Activated CD4-positive, alpha-beta T cell treated with anti-CD3 and anti-CD28 coated beads, Interleukin-2, amount 10 ng/mL, durations not matched to agents 7 days and 5 days (primary cell): Measurements from ENCODE around the gene CORO7. TPM values are rescaled to one million over a fixed set of nuclear protein-coding genes. Genes with fewer than 3 reads are reported as not detected.
A peak's percentile ranks its signal among the peaks of the same experiment; 100 is the strongest.

Source experiments
- CTCF ChIA-PET: fragments of 350-600 bp; sonication (Branson Sonifier 250); formaldehyde crosslinking; loops from one replicate; lab custom pipeline; 2021; ENCODE audit warnings: antibody characterized with exemption; lab: Charles Lee
- POLR2A ChIA-PET: fragments of 350-600 bp; sonication (Branson Sonifier 250); formaldehyde crosslinking; loops from one replicate; lab custom pipeline; 2021; ENCODE audit warnings: antibody characterized with exemption; lab: Charles Lee
- DNase-seq: peaks from one replicate; pipeline ENCODE4 v3.0.0-alpha.2; 2020
- H3K27ac Mint-ChIP-seq: one replicate; pipeline ENCODE4 v1.8.0; 2021; ENCODE audit warnings: mild to moderate bottlenecking, moderate library complexity, mixed read lengths
- H3K27me3 Mint-ChIP-seq: one replicate; pipeline ENCODE4 v1.8.0; 2021; ENCODE audit warnings: mixed read lengths
- H3K36me3 Mint-ChIP-seq: one replicate; pipeline ENCODE4 v1.8.0; 2021; ENCODE audit warnings: low read depth, mixed read lengths
- H3K4me1 Mint-ChIP-seq: one replicate; pipeline ENCODE4 v1.8.0; 2021; ENCODE audit warnings: mixed read lengths
- H3K4me3 Mint-ChIP-seq: one replicate; pipeline ENCODE4 v1.8.0; 2021; ENCODE audit warnings: mild to moderate bottlenecking, moderate library complexity, mixed read lengths
- H3K9me3 Mint-ChIP-seq: one replicate; pipeline ENCODE4 v1.8.0; 2021; ENCODE audit warnings: mixed read lengths
- total RNA-seq, 2 experiments: library from RNA; stranded (reverse); gene quantifications; one replicate each; pipeline ENCODE4 v1.2.3, GENCODE V29; 2021

Gene CORO7
- total RNA-seq, 2 experiments from 2014 or later = 196 to 211 TPM

- DNase-seq = no peak
- H3K4me3 Mint-ChIP-seq = no peak overlapping the region
- no peaks in the 10 kb centered on the region for H3K9me3 Mint-ChIP-seq
- peak overlapping the region; percentile 25 for H3K27ac Mint-ChIP-seq
- H3K36me3 Mint-ChIP-seq = peaks cover 16% of the 10 kb centered on the region
- ChIA-PET POLR2A (no interaction called here), CTCF (interaction anchor here (2.1 kb wide), 1 partner anchor 17 kb away, joined by 8 read pairs; no protein-coding TSS in a partner anchor)
- no peaks in the 10 kb centered on the region for H3K27me3 Mint-ChIP-seq
- peaks cover 2% of the 10 kb centered on the region for H3K4me1 Mint-ChIP-seq
Measured at GRCh38 chr16:4385066-4385788, 31.2 kb downstream of the CORO7 start.

DNA sequence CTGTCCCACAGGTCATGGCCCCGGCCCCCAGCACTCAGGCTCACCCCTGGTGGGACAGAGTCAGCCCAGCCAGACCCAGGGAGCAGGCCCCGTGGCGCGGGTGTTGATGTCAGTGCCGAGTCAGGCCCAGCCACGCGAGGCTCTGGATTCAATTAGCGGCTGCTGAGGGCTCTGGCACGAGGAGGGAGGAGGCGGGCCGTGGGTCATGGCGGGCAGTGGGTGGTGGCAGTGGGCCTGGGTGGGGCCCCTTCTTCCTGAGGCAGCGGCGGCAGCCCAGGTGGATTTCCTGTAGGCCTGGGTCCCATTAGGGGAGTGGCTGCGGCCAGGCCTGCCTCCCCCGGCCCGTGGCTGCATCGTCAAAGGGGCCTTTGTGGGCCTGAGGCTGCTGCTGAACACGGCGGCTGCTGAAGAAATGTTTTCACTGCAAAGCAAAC, 31.9 kb downstream of the CORO7 start:
- Mint-ChIP-seq H3K4me3 (no peak overlapping the region), H3K36me3 (peaks cover 11% of the 10 kb centered on the region), H3K4me1 (peaks cover 2% of the 10 kb centered on the region), H3K27ac (no peak overlapping the region), H3K9me3 (no peaks in the 10 kb centered on the region), H3K27me3 (no peaks in the 10 kb centered on the region)
- ChIA-PET CTCF (no interaction called here), POLR2A (no interaction called here)
- DNase-seq = no peak

DNA sequence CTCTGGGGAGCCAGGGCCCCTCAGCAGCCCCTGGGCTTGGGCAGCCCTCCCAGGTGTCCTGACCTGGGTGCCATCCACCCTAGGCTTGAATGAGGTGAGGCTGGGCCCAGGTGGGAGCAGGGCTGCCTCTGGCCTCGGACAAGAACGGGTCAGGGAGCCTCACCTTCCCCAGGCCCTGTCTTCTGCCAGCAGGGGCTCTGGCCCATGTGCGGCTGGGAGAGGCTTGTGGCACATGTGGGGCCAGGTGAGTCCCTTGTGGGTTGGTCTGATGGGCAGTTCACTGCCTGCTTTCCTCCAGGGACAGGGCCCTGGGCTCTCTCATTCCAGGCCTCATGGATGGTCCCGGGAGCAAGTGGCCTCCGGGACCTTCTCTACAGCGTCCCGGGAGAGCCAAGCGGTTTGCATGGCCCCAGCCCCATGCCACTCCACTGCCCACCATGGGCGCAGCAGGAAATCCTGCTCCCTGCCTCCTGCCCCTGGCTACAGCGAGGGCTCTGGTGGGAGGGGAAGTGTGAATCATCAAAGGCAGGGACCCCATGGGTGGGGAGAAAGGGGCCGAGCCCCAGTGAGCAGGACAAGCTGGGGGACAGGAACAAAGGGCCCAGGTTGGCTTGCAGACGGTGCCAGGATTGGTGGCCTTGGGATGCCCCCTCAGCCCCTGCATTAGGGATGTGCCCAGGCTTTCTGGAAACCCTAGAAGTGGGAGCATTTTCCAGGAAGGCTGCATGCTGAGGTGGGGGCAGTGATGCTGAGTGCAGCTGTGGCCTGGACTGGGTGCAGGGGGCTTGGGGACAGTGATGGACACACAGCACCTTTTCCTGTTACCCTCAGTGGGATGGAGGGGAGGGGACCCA, 32.6 kb downstream of the CORO7 start:
- H3K27ac Mint-ChIP-seq = no peak overlapping the region
- no peaks in the 10 kb centered on the region for H3K9me3 Mint-ChIP-seq
- H3K36me3 Mint-ChIP-seq = peaks cover 11% of the 10 kb centered on the region
- H3K4me1 Mint-ChIP-seq = peaks cover 2% of the 10 kb centered on the region
- POLR2A ChIA-PET = no interaction called here
- H3K4me3 Mint-ChIP-seq = no peak overlapping the region
- H3K27me3 Mint-ChIP-seq = no peaks in the 10 kb centered on the region
- CTCF ChIA-PET = no interaction called here
- DNase-seq = no peak

DNA sequence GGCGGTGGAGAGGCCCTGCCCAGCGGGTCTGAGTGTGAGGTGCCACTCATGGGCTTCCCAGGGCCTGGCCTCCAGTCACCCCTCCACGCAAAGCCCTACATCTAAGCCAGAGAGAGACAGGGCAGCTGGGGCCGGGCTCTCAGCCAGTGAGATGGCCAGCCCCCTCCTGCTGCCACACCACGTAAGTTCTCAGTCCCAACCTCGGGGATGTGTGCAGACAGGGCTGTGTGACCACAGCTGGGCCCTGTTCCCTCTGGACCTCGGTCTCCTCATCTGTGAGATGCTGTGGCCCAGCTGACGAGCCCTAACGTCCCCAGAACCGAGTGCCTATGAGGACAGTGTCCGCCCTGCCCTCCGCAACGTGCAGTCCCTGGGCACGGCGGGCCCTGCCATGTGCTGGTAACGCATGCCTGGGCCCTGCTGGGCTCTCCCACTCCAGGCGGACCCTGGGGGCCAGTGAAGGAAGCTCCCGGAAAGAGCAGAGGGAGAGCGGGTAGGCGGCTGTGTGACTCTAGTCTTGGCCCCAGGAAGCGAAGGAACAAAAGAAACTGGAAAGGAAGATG, 33.5 kb downstream of the CORO7 start:
- POLR2A ChIA-PET = no interaction called here
- no peak overlapping the region for H3K27ac Mint-ChIP-seq

DNA sequence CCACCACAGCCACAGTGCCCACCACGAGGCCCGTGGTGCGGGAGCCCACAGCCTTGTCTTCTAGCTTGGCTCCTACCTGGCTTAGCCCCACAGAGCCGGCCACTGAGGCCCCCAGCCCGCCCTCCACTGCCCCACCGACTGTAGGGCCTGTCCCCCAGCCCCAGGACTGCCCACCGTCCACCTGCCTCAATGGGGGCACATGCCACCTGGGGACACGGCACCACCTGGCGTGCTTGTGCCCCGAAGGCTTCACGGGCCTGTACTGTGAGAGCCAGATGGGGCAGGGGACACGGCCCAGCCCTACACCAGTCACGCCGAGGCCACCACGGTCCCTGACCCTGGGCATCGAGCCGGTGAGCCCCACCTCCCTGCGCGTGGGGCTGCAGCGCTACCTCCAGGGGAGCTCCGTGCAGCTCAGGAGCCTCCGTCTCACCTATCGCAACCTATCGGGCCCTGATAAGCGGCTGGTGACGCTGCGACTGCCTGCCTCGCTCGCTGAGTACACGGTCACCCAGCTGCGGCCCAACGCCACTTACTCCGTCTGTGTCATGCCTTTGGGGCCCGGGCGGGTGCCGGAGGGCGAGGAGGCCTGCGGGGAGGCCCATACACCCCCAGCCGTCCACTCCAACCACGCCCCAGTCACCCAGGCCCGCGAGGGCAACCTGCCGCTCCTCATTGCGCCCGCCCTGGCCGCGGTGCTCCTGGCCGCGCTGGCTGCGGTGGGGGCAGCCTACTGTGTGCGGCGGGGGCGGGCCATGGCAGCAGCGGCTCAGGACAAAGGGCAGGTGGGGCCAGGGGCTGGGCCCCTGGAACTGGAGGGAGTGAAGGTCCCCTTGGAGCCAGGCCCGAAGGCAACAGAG, 34.2 kb downstream of the CORO7 start:
- no peak for DNase-seq
- ChIA-PET POLR2A (no interaction called here), CTCF (interaction anchor here (1.1 kb wide), 1 partner anchor 19 kb away, joined by 6 read pairs; no protein-coding TSS in a partner anchor)
- H3K4me1 Mint-ChIP-seq = peaks cover 2% of the 10 kb centered on the region
- peaks cover 9% of the 10 kb centered on the region for H3K36me3 Mint-ChIP-seq
- no peaks in the 10 kb centered on the region for H3K27me3 Mint-ChIP-seq
- H3K27ac Mint-ChIP-seq = no peak overlapping the region
- no peaks in the 10 kb centered on the region for H3K9me3 Mint-ChIP-seq
- no peak overlapping the region for H3K4me3 Mint-ChIP-seq

More for the DNA sequence above, 33.5 kb downstream of the CORO7 start:
- DNase-seq = no peak
- Mint-ChIP-seq H3K9me3 (no peaks in the 10 kb centered on the region), H3K36me3 (peaks cover 11% of the 10 kb centered on the region), H3K4me3 (no peak overlapping the region), H3K4me1 (peaks cover 2% of the 10 kb centered on the region), H3K27me3 (no peaks in the 10 kb centered on the region)
- CTCF ChIA-PET = no interaction called here

GRCh38 chr16:4381072-4381934, 35.1 kb downstream of the CORO7 start:
- POLR2A ChIA-PET = no interaction called here

GRCh38 chr16:4380119-4381063, 36.0 kb downstream of the CORO7 start:
- no peaks in the 10 kb centered on the region for H3K27me3 Mint-ChIP-seq
- no peaks in the 10 kb centered on the region for H3K9me3 Mint-ChIP-seq
- H3K4me3 Mint-ChIP-seq = no peak overlapping the region
- H3K27ac Mint-ChIP-seq = no peak overlapping the region
- ChIA-PET CTCF (interaction anchor here (0.7 to 1.3 kb wide), 3 partner anchors 9 to 472 kb away, joined by 3 to 6 read pairs (median 4); no protein-coding TSS in a partner anchor), POLR2A (no interaction called here)
- peaks cover 1% of the 10 kb centered on the region for H3K36me3 Mint-ChIP-seq
- DNase-seq = no peak
- peaks cover 1% of the 10 kb centered on the region for H3K4me1 Mint-ChIP-seq

More at GRCh38 chr16:4381072-4381934, 35.1 kb downstream of the CORO7 start:
- Mint-ChIP-seq H3K27me3 (no peaks in the 10 kb centered on the region), H3K36me3 (peaks cover 4% of the 10 kb centered on the region), H3K27ac (no peak overlapping the region), H3K4me3 (no peak overlapping the region), H3K4me1 (peaks cover 2% of the 10 kb centered on the region), H3K9me3 (no peaks in the 10 kb centered on the region)
- CTCF ChIA-PET = interaction anchor here (1.1 kb wide), 1 partner anchor 20 kb away, joined by 6 read pairs; no protein-coding TSS in a partner anchor
- no peak for DNase-seq

DNA sequence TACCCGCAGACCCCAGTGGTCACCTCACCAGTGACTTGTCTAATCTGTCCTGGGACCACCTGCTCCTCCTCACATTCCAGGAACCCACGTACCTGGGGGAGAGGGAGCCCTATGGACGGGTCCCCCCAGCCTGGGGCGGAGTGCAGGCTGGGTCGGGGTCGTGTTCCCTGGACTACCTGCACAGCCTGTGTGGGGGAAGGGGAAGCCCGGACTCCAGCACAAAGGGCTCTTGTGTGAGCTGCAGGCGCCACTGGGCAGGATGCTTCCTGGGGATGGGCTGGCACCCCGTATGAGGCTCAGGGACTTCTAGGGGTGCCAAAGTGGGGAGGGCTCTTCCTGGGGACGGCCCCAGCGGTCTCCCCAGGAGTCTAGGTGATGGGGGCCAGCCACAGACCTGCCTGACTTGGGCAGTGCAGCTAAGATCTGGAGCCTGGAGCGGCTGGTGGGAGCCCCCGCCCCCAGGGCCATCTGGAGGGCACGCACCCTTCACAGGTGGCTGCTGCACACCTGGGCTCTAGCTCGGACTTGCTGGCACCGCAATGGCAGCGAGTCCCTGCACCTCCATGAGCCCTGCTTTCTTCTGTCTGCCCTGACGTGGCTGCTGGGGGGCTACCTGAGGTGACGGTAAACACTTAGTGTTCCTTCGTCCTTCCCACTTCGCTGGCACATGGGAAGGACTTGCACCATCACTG, 37.3 kb downstream of the CORO7 start:
- no peak for DNase-seq
- CTCF ChIA-PET = interaction anchor here (1.3 to 1.6 kb wide), 2 partner anchors 10 to 17 kb away, joined by 3 read pairs; no protein-coding TSS in a partner anchor
- peak overlapping the region; percentile 68 for H3K27ac Mint-ChIP-seq

DNA sequence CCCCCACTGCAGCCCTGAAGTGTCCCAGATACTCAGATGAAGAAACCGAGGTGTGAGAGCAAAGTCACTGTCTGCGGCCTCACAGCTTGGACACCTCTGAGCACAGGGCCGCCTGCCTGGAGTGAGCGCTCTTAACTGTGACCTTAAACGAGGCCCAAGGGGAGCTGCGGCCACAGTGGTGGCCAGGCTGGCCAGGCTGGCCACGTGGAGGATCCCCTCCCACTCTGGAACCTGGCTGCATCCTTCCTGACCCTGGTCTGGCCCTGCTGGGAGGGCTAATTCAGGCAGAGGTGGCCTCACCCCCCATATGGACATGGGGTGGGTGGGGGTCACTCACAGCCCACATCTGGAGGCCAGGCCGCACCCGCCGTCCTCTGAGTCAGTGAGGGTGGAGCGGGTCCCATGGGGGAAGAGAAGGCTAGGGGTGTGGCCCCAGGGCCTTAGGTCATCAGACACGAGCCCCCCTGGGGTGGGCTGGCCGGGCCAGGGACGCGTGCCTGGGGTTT, 38.2 kb downstream of the CORO7 start:
- CTCF ChIA-PET = interaction anchor here (0.8 to 1.6 kb wide), 2 partner anchors 14 to 16 kb away, joined by 3 read pairs; no protein-coding TSS in a partner anchor
- no peak for DNase-seq
- H3K9me3 Mint-ChIP-seq = no peaks in the 10 kb centered on the region
- POLR2A ChIA-PET = no interaction called here
- H3K27me3 Mint-ChIP-seq = no peaks in the 10 kb centered on the region
- H3K4me1 Mint-ChIP-seq = no peaks in the 10 kb centered on the region
- H3K27ac Mint-ChIP-seq = no peak overlapping the region
- H3K36me3 Mint-ChIP-seq = no peaks in the 10 kb centered on the region
- no peak overlapping the region for H3K4me3 Mint-ChIP-seq

More for the DNA sequence above, 37.3 kb downstream of the CORO7 start:
- POLR2A ChIA-PET = no interaction called here
- Mint-ChIP-seq H3K36me3 (no peaks in the 10 kb centered on the region), H3K9me3 (no peaks in the 10 kb centered on the region), H3K4me1 (no peaks in the 10 kb centered on the region), H3K27me3 (no peaks in the 10 kb centered on the region), H3K4me3 (no peak overlapping the region)

GRCh38 chr16:4377573-4378154, 38.7 kb downstream of the CORO7 start:
- no peak for DNase-seq
- CTCF ChIA-PET = interaction anchor here (0.5 to 1.6 kb wide), 3 partner anchors 14 to 38 kb away, joined by 3 read pairs; no protein-coding TSS in a partner anchor
- POLR2A ChIA-PET = no interaction called here
- H3K4me1 Mint-ChIP-seq = peaks cover 2% of the 10 kb centered on the region
- H3K27ac Mint-ChIP-seq = no peak overlapping the region
- no peaks in the 10 kb centered on the region for H3K27me3 Mint-ChIP-seq
- no peaks in the 10 kb centered on the region for H3K9me3 Mint-ChIP-seq
- no peak overlapping the region for H3K4me3 Mint-ChIP-seq
- H3K36me3 Mint-ChIP-seq = no peaks in the 10 kb centered on the region
